ENCODE data around the gene RHOJ.

The RHOJ gene

DNA sequence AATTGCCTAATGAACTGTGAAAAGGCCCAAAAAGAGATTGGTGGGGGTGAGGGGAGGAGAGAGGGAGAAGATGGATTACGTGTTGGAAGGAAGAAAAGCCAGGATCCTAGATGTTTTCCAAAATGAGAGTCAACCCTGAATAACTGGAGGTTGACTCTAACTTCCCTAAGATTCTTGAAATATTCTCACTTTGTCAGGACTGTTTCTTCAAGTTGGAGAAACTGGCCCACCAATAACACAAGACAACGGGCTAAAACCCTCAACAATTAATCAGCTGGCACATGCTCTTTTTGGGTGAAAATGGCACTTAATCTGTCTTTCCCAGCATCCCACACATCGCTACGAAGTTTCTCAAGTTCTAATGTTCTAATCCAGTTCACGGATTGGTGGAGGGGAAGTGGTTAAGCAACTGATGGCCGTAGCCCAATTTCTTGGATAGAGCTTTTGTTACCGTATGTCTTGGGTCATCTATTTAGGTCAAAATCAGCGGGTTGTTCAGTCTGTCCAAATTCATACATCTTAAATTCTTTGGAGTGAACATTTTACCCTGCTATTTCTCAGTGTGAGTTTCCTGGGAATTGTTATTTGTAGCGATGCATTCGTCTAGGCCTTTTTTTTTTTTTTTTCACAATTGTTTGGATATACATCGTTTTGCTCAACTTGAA lies 65.5 kb downstream of the RHOJ start:
- TF ChIP-seq, protein P1, sequence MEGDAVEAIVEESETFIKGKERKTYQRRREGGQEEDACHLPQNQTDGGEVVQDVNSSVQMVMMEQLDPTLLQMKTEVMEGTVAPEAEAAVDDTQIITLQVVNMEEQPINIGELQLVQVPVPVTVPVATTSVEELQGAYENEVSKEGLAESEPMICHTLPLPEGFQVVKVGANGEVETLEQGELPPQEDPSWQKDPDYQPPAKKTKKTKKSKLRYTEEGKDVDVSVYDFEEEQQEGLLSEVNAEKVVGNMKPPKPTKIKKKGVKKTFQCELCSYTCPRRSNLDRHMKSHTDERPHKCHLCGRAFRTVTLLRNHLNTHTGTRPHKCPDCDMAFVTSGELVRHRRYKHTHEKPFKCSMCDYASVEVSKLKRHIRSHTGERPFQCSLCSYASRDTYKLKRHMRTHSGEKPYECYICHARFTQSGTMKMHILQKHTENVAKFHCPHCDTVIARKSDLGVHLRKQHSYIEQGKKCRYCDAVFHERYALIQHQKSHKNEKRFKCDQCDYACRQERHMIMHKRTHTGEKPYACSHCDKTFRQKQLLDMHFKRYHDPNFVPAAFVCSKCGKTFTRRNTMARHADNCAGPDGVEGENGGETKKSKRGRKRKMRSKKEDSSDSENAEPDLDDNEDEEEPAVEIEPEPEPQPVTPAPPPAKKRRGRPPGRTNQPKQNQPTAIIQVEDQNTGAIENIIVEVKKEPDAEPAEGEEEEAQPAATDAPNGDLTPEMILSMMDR (IDR thresholded peaks at IDR 0.05), result no peak

DNA sequence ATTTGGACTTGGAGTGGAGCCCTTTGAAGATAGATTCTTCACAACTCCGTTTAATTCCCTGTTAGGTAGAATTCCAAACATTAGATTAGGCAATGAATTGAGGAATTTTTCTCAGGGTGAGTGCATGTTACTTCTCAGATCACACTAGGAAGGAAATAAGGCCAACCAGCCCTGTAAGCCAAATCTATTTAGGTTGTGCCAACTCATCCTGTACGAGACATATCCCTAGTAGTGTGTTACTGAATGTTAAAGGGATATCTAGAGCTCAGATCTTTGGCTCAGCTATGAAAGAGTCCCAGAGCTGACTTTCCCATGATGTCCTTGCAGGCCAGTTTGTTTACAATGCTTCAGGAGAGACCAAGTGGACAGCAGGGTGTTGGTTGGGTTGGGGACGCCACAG lies 68.9 kb downstream of the RHOJ start:
- TF ChIP-seq, protein P1 (IDR thresholded peaks at IDR 0.05), result no peak

DNA sequence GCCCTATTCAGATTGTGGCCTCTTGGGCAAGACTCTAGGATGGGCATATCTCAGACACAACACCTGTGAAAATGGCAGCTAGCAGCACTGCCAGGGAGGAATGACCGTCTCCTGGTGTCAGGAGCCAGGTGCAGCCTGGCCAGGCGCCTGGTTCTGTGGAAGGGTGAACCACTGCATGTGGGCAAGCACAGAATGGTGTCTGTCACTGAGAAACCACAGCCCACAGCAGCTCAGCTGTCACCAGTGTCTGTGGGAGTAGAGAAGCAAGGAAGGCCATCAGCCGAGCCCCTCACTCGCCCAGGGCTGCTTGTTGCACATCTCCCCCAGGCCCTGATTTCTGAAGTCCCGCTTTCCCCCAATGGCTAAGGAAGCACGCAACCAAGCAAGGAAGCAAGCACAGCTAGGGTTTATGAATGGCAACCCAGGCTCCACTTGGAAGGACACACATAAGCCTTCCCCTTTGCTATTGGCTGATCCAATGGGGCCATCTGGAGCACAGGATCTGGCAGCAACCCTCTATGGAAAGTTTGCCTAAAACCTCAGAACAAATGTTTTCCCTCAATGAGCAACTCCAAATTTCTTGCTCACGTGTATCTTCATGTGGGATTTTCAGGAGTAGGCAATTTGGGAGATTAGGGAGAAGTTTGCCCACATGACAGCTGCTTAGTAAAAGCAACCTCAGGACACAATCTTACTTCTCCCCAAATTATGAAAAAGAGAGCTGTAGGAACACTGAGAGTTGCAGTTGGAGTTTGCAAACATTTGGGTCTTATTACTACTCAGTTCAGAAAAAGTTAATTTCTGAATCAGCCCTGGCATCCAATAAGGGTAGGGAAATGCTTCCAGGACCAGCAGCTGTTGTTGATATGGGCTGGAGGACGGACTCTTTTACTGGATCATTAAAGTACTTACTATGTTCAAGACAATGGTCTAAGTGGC lies 69.7 kb downstream of the RHOJ start:
- TF ChIP-seq, protein P1 (IDR thresholded peaks at IDR 0.05), result no peak

DNA sequence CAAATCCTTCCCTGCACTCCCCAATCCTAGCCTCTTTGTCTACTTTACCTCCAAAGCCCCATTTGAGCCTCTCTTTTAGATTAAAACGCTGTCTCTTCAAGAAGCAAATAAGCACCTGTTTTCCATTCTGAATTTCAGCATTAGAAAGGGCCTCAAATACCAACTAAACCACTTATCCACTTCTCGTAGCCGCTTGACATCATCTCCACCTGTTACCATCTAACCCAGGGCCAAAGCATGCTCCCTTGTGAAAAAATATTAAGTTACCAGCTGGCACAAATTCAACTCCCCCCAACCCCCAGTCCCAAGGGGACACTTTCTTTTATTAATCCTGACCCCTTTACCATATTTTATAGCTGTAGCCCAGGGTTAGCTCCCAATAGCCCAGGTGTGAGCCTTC lies 71.4 kb downstream of the RHOJ start:
- TF ChIP-seq, protein P1 (IDR thresholded peaks at IDR 0.05), result no peak

DNA sequence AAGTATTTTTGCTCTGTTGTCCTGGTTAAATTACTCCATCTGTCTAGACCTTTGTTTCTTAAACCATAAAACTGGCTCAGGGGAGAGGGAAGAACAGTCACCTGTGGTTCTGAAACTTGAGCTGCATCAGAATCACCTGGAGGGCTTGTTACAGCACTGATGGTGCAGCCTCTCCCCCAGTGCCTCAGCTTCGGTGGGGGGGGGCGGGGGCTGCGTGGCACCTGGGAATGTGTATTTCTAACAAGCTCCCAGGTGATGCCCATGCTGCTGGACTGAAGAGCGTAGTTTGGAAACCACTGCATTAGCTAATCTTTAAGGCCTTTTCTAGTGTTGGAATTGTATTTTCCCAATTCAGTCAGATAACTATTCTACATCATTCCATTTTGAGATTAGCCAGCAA lies 71.8 kb downstream of the RHOJ start:
- TF ChIP-seq, protein P1 (IDR thresholded peaks at IDR 0.05), result no peak

DNA sequence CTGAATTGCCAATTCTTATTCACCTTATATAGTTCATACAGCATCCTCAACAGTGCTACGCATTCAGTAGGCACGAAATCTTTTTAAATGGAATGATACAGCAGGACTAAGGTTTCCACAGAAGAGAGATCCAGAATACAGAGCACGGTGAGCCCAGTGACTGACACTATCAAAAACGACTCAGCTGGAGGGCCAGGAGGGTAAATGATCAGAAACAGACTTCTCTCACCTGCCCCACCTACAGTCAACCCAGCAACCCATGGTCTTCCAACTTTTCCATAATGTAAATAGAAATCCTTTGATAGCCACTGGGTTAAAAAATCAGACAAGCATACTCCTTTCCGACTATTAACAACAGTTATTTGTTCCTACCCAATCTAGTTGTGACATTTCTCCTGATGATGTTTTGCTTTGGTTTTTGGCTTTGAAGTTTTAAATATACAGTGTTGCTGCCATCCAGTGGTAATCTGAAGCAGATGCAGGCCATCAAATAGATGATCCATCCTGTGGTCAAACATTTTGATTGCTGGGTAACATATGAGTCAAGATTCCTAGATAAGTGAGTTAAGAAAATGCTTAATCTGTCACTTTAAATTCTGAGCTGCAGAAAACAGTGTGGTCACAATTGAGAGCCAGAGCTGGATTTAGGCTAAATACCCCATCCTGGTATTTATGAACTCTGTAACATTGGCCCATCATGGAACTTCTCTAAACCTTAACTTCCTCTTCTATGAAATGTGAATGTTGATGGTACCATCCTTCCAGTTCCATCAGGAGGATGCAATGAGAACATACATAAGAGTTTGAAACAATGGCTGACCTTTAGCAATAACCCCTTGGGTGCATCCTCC lies 72.5 kb downstream of the RHOJ start:
- TF ChIP-seq, protein P1 (IDR thresholded peaks at IDR 0.05), result peak; percentile 90

DNA sequence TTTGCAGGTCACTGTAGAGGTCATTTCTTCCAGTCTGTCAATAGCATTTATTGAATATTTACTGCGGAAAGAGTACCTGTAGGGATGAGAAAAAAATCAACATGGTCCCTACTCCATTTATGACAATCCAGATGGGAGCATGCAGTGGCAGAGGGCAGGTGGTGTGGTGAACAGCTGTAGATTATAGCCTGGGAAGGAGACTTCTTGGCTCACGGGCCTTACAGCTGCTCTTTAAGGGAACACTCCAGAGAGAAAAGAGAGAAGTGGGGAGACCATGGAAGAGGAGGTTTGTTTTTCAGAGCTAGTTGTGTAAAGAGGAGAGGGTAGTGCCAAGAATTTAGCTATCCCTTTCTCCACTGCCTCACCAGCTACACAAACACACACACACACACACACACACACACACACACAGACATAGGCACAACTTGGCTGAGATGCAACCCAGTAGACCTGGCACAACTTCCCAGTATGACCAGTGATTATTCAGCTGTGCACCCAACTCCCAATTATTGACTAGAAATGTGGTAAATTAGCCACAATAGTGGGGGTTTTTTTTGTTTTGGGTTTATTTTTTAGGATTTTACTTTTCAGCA lies 73.4 kb downstream of the RHOJ start:
- TF ChIP-seq, protein P1 (IDR thresholded peaks at IDR 0.05), result no peak
